ENCODE data around the gene CAPSL.

CAPSL gene

DNA sequence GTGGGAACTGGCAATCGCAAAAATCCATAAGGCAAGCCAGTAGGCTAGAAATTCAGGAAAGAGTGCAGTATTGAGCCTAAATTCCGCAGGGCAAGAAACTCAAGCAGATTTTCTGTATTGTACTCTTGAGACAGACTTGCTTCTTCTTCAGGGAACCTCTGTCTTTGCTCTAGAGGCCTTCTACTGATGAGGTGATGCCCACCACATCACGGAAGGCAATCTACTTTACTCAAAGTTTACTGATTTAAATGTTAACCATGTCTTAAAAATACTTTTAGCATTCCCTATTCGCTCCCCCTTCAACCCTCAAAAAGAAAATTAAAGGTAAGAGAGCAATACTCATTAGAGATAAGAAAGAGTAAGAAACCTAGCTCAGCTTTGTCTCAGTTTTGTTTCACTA, 70.4 kb downstream of the CAPSL start:
- H3K27ac ChIP-seq (ENCODE audit: low read length): no peak overlapping the region
- no peaks in the 10 kb centered on the region for H3K36me3 ChIP-seq (replicated peaks; ENCODE audit: low read depth, low read length)
- H3K9me3 ChIP-seq (ENCODE audit: insufficient read depth, low read length): no peaks in the 10 kb centered on the region
- H3K4me3 ChIP-seq (ENCODE audit: low read length): no peak overlapping the region
- no peak for TF ChIP-seq EZH2phosphoT487 (IDR thresholded peaks at IDR 0.05; ENCODE audit: low read depth)
- TF ChIP-seq, protein P1, sequence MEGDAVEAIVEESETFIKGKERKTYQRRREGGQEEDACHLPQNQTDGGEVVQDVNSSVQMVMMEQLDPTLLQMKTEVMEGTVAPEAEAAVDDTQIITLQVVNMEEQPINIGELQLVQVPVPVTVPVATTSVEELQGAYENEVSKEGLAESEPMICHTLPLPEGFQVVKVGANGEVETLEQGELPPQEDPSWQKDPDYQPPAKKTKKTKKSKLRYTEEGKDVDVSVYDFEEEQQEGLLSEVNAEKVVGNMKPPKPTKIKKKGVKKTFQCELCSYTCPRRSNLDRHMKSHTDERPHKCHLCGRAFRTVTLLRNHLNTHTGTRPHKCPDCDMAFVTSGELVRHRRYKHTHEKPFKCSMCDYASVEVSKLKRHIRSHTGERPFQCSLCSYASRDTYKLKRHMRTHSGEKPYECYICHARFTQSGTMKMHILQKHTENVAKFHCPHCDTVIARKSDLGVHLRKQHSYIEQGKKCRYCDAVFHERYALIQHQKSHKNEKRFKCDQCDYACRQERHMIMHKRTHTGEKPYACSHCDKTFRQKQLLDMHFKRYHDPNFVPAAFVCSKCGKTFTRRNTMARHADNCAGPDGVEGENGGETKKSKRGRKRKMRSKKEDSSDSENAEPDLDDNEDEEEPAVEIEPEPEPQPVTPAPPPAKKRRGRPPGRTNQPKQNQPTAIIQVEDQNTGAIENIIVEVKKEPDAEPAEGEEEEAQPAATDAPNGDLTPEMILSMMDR (IDR thresholded peaks at IDR 0.05; ENCODE audit: low read depth, low read length): no peak
- no peak overlapping the region for H3K4me2 ChIP-seq (ENCODE audit: low read length)
- no peak overlapping the region for H2AFZ ChIP-seq (ENCODE audit: low read depth, low read length)
- H3K4me1 ChIP-seq (ENCODE audit: low read length): peaks cover 8% of the 10 kb centered on the region
- no peaks in the 10 kb centered on the region for H3K79me2 ChIP-seq (ENCODE audit: low read length)
- no peaks in the 10 kb centered on the region for H4K20me1 ChIP-seq (ENCODE audit: insufficient read depth, low read length)
- no peaks in the 10 kb centered on the region for H3K27me3 ChIP-seq (ENCODE audit: low read depth, low read length)
- no peak overlapping the region for H3K9ac ChIP-seq (ENCODE audit: low read length)

DNA sequence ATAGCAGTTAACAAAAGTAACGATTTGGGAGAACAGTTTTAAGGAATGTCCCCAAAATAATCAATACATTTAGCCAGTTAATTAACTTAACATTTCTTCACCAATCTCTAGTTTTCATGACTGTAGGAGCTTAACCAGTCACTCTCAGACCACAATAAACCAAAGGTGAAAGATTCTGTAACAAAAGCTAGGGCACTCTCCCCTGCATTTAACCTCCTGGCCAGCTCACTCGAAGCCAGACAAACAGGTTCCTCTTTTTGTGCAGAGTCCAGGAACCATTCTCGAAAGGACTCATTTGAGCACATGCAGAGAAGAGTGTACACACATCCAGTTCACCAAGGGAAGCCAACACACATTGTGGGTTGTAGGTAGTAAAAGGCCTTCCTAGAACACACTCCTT, 75.3 kb downstream of the CAPSL start:
- H3K36me3 ChIP-seq (replicated peaks; ENCODE audit: low read depth, low read length): no peaks in the 10 kb centered on the region
- TF ChIP-seq, protein P1 (IDR thresholded peaks at IDR 0.05; ENCODE audit: low read depth, low read length): no peak
- TF ChIP-seq EZH2phosphoT487 (IDR thresholded peaks at IDR 0.05; ENCODE audit: low read depth): no peak
- H3K27ac ChIP-seq (ENCODE audit: low read length): no peak overlapping the region
- H3K79me2 ChIP-seq (ENCODE audit: low read length): no peaks in the 10 kb centered on the region
- H3K4me2 ChIP-seq (ENCODE audit: low read length): no peak overlapping the region
- H3K9me3 ChIP-seq (ENCODE audit: insufficient read depth, low read length): no peaks in the 10 kb centered on the region
- H3K27me3 ChIP-seq (ENCODE audit: low read depth, low read length): no peaks in the 10 kb centered on the region
- no peak overlapping the region for H3K4me3 ChIP-seq (ENCODE audit: low read length)
- no peak overlapping the region for H3K9ac ChIP-seq (ENCODE audit: low read length)
- H4K20me1 ChIP-seq (ENCODE audit: insufficient read depth, low read length): no peaks in the 10 kb centered on the region
- no peaks in the 10 kb centered on the region for H3K4me1 ChIP-seq (ENCODE audit: low read length)
- no peak overlapping the region for H2AFZ ChIP-seq (ENCODE audit: low read depth, low read length)

DNA sequence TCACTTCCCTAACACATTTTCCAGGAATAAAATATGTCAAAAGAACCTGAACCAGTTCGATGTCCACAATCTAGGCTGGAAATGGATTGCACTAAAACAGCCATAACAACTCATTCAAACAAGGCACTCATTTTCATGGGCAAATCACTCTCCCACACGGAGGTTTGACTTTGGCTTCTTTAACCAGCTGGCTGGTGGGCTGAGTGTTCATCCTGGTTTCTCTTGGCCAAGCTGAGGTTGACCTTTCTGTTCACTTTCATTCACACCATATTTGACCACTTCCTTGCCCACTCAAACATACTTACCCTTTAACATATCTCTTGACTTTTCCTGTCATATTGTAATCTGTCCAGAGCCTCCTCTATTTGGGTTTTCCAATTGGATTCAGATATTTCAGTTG, 76.3 kb downstream of the CAPSL start:
- H3K4me3 ChIP-seq (ENCODE audit: low read length): no peak overlapping the region
- no peak overlapping the region for H3K4me2 ChIP-seq (ENCODE audit: low read length)
- H3K9me3 ChIP-seq (ENCODE audit: insufficient read depth, low read length): no peaks in the 10 kb centered on the region
- H3K36me3 ChIP-seq (replicated peaks; ENCODE audit: low read depth, low read length): no peaks in the 10 kb centered on the region
- H3K9ac ChIP-seq (ENCODE audit: low read length): no peak overlapping the region
- no peaks in the 10 kb centered on the region for H3K4me1 ChIP-seq (ENCODE audit: low read length)
- H3K27me3 ChIP-seq (ENCODE audit: low read depth, low read length): no peaks in the 10 kb centered on the region
- no peak overlapping the region for H2AFZ ChIP-seq (ENCODE audit: low read depth, low read length)
- no peaks in the 10 kb centered on the region for H3K79me2 ChIP-seq (ENCODE audit: low read length)
- H4K20me1 ChIP-seq (ENCODE audit: insufficient read depth, low read length): no peaks in the 10 kb centered on the region
- TF ChIP-seq, protein P1 (IDR thresholded peaks at IDR 0.05; ENCODE audit: low read depth, low read length): no peak
- no peak for TF ChIP-seq EZH2phosphoT487 (IDR thresholded peaks at IDR 0.05; ENCODE audit: low read depth)
- no peak overlapping the region for H3K27ac ChIP-seq (ENCODE audit: low read length)

DNA sequence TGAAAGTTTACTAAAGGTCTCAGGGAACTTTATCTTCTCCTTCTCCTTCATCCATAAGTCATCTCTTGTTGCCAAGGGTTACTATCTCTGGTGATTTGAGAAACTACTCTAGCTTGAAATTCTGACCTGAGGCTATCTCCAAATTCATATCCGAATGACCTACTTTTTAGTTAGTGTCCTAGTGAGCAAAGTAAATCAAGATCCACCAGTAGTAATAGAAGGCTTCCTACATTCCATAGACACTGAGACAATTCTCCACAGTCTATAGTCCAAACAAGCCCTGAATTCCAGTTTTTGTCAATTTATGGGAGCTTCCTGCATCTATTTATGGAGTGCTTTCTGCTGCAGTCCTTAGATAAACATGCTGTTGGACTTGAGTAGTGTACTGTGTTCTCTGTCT, 76.7 kb downstream of the CAPSL start:
- TF ChIP-seq EZH2phosphoT487 (IDR thresholded peaks at IDR 0.05; ENCODE audit: low read depth): no peak
- TF ChIP-seq, protein P1 (IDR thresholded peaks at IDR 0.05; ENCODE audit: low read depth, low read length): no peak
- Histone ChIP-seq H3K79me2 (ENCODE audit: low read length) (no peaks in the 10 kb centered on the region), H3K9ac (ENCODE audit: low read length) (no peak overlapping the region), H3K36me3 (replicated peaks; ENCODE audit: low read depth, low read length) (no peaks in the 10 kb centered on the region), H4K20me1 (ENCODE audit: insufficient read depth, low read length) (no peaks in the 10 kb centered on the region), H3K27ac (ENCODE audit: low read length) (no peak overlapping the region), H3K27me3 (ENCODE audit: low read depth, low read length) (no peaks in the 10 kb centered on the region), H3K4me3 (ENCODE audit: low read length) (no peak overlapping the region), H3K4me2 (ENCODE audit: low read length) (no peak overlapping the region), H3K9me3 (ENCODE audit: insufficient read depth, low read length) (no peaks in the 10 kb centered on the region), H2AFZ (ENCODE audit: low read depth, low read length) (no peak overlapping the region), H3K4me1 (ENCODE audit: low read length) (peaks cover 4% of the 10 kb centered on the region)

Measured in OCI-LY3 (cell line).